HepG2 (cell line): Measurements from ENCODE around the gene GLIPR1. TPM values are rescaled to one million over a fixed set of nuclear protein-coding genes. Genes with fewer than 3 reads are reported as not detected.
A peak's percentile ranks its signal among the peaks of the same experiment; 100 is the strongest.

ENCODE experiments used
- ATAC-seq: fragments of 200-7000 bp; cut with Tn5 transposase; 3 replicates; pipeline ENCODE4 v1.9.1; 2020; ENCODE audit warnings: mild to moderate bottlenecking, moderate library complexity
- BruUV-seq: library from RNA; stranded (reverse); fragments of 400-500 nt; replicated peaks from 2 replicates; lab custom pipeline; 2021; lab: Mats Ljungman, UMichigan
- CTCF ChIA-PET: fragments of 300-600 bp; formaldehyde crosslinking; extraction: SDS; loops from one replicate; lab custom pipeline; 2021; ENCODE audit warnings: low total read pairs, inconsistent platforms, low intra/inter-chr PET ratio; lab: Yijun Ruan, JAX
- POLR2A ChIA-PET: fragments of 350-600 bp; sonication (Branson Sonifier 250); formaldehyde crosslinking; loops from one replicate; lab custom pipeline; 2020; ENCODE audit warnings: antibody characterized with exemption, inconsistent platforms; lab: Yijun Ruan, JAX
- DNase-seq: peaks from one replicate; pipeline ENCODE4 v3.0.0-alpha.2; 2015; ENCODE audit warnings: low spot score
- FAIRE-seq: peaks from 3 replicates; lab custom pipeline; 2011; peaks lifted over from hg19 to GRCh38; lab: Jason Lieb, UNC
- H2AFZ ChIP-seq: one replicate; pipeline ENCODE4 v1.6.1; 2011; ENCODE audit warnings: low read length, inconsistent platforms
- H3K27ac ChIP-seq: fragments of 300-600 bp; 3 replicates; pipeline ENCODE4 v1.8.0; 2011; ENCODE audit warnings: mixed run types, mild to moderate bottlenecking, mixed read lengths, low read length, inconsistent platforms; ENCODE audit not compliant: insufficient read depth; ENCODE audit errors: extremely low read length
- H3K27me3 ChIP-seq, 2 experiments: fragments of 200-600 bp in 1 of 2; 2 replicates in 1 of 2; 3 replicates in 1 of 2; pipeline versions ENCODE4 v1.6.0 to v1.8.0; 2011; ENCODE audit warnings: low read length in 2 of 2, mild to moderate bottlenecking in 2 of 2, moderate library complexity in 2 of 2, inconsistent platforms in 1 of 2; ENCODE audit not compliant: insufficient read depth in 2 of 2, control insufficient read depth in 1 of 2
- H3K36me3 ChIP-seq, 2 experiments: fragments of 200-600 bp in 1 of 2; replicated peaks in 1 of 2; 2 replicates in 1 of 2; 3 replicates in 1 of 2; pipeline versions ENCODE4 v1.5.1 to v1.8.0; 2011; ENCODE audit warnings: low read length in 2 of 2, inconsistent platforms in 1 of 2; ENCODE audit not compliant: insufficient read depth in 2 of 2, control insufficient read depth in 1 of 2
- H3K4me1 ChIP-seq: 2 replicates; pipeline ENCODE4 v1.5.1; 2012; ENCODE audit warnings: low read length, inconsistent platforms; ENCODE audit not compliant: insufficient read depth
- H3K4me2 ChIP-seq: 2 replicates; pipeline ENCODE4 v1.6.0; 2011; ENCODE audit warnings: low read depth, low read length, inconsistent platforms
- H3K4me3 ChIP-seq, 3 experiments: fragments of 200-600 bp in 1 of 3; sonication (generic), shearing (Covaris generic) in 1 of 3; replicated peaks in 1 of 3; 2 replicates each; pipeline ENCODE4 v1.5.1; 2011 to 2016; ENCODE audit warnings: low read length in 3 of 3, inconsistent platforms in 2 of 3, low read depth in 2 of 3, mild to moderate bottlenecking in 2 of 3, control low read depth in 1 of 3, mixed read lengths in 1 of 3; ENCODE audit not compliant: insufficient read depth in 1 of 3
- H3K79me2 ChIP-seq: one replicate; pipeline ENCODE4 v1.6.1; 2011; ENCODE audit warnings: low read length, inconsistent platforms; ENCODE audit not compliant: insufficient read depth
- H3K9ac ChIP-seq: 2 replicates; pipeline ENCODE4 v1.6.0; 2011; ENCODE audit warnings: mild to moderate bottlenecking, low read depth, low read length, inconsistent platforms; ENCODE audit not compliant: insufficient read depth
- H3K9me3 ChIP-seq: 2 replicates; pipeline ENCODE4 v1.5.1; 2012; ENCODE audit warnings: mild to moderate bottlenecking, low read length
- H4K20me1 ChIP-seq: 2 replicates; pipeline ENCODE4 v1.6.0; 2011; ENCODE audit warnings: inconsistent platforms, mild to moderate bottlenecking, low read length, moderate library complexity; ENCODE audit not compliant: insufficient read depth
- ATF7 ChIP-seq, 2 experiments: fragments of 450-650 bp in 1 of 2; sonication (generic) in 1 of 2; formaldehyde crosslinking in 1 of 2; IDR thresholded peaks; 2 replicates each; pipeline versions ENCODE4 v1.4.0 to v1.6.1; 2016 to 2020; ENCODE audit warnings: antibody characterized with exemption in 1 of 2, mild to moderate bottlenecking in 1 of 2, missing genetic modification reagents in 1 of 2
- ERF ChIP-seq: IDR thresholded peaks from 2 replicates; pipeline ENCODE4 v1.6.1; 2018; ENCODE audit warnings: missing biosample characterization, missing genetic modification reagents
- SIN3A ChIP-seq: IDR thresholded peaks from 2 replicates; pipeline ENCODE4 v1.6.1; 2011; ENCODE audit warnings: low read depth, mild to moderate bottlenecking, control low read depth, low read length, borderline replicate concordance
- ZNF615 ChIP-seq: sonication (generic); formaldehyde crosslinking; IDR thresholded peaks from 2 replicates; pipeline ENCODE4 v1.5.0; 2020; ENCODE audit warnings: mild to moderate bottlenecking, missing genetic modification reagents, borderline replicate concordance
- WGBS: methylation state at CpG from one replicate; pipeline ENCODE4 v1.1.6; 2017; ENCODE audit warnings: low lambda C conversion rate; 5-methylcytosine and 5-hydroxymethylcytosine counted together
- in situ Hi-C: cut with HindIII; loops from 2 replicates; pipeline ENCODE4 v1.10.0; 2017; ENCODE audit warnings: low pct_unique_long_range_greater_than_20kb; ENCODE audit not compliant: extremely low pct_ligation_motif_present
- intact Hi-C: fragments of 100-400 bp; cut with micrococcal nuclease; formaldehyde crosslinking; loops from one replicate; pipeline ENCODE4 v1.10.0; 2022; ENCODE audit not compliant: unreplicated experiment
- polyA plus RNA-seq, 8 experiments: library from polyadenylated mRNA; depleted of rRNA in 3 of 8; stranded (reverse) in 7 of 8; unstranded in 1 of 8; fragments of >200 nt; fragmentation: Illumina TruSeq in 4 of 8; extraction: Trizol in 4 of 8; gene quantifications; 2 replicates each; pipeline versions ENCODE4 v1.2.1 to v1.2.3, GENCODE V29; 2011 to 2016; ENCODE audit warnings: low read depth in 4 of 8, missing spikeins in 1 of 8, mixed read lengths in 1 of 8; ENCODE audit not compliant: insufficient read depth in 1 of 8
- total RNA-seq, 5 experiments: library from RNA; depleted of rRNA; stranded (reverse); fragments of >200 nt; fragmentation: Illumina TruSeq; extraction: Trizol; gene quantifications; 2 replicates each; pipeline ENCODE4 v1.2.3, GENCODE V29; 2016; ENCODE audit warnings: low read depth in 1 of 5
- TF ChIP-seq, protein P1 (sequence below): sonication (generic); formaldehyde crosslinking; IDR thresholded peaks from 2 replicates; pipeline ENCODE4 v1.4.0; 2020; ENCODE audit warnings: missing genetic modification reagents

GLIPR1 gene
- total and polyA plus RNA-seq, 2 of the 13 experiments (the other 11 are each of a cell fraction or from before 2014, with no cell fraction given) = 1.9 to 5.0 TPM

DNA sequence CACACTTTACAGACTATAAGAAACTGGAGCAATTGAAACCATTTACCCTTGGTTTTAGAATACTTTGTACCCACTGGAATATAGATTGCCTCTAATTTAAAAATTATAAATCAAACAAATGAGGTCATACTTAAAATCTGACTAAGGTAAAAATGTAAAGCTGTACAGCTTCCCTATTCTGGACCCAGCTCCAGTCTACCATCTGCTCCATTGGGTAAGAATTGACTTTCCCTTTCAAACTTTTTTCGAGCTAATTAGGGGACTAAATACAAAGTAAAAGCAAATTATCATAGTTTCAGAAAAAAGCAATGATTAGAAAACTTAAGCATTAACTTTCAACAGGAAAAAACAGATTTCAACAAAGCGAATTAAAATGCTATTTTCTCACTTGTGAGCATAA lies 26.5 kb downstream of the GLIPR1 start:
- H3K9me3 ChIP-seq = no peaks in the 10 kb centered on the region
- no peak overlapping the region for H3K27ac ChIP-seq
- H4K20me1 ChIP-seq = no peaks in the 10 kb centered on the region; the same call in 1 of the 2 replicates
- no peak overlapping the region for H3K9ac ChIP-seq
- H3K27me3 ChIP-seq = no peaks in the 10 kb centered on the region; a peak in 2 of 5 replicates
- peaks cover 36% of the 10 kb centered on the region for H3K4me1 ChIP-seq
- H3K79me2 ChIP-seq = peaks cover 48% of the 10 kb centered on the region
- no peak overlapping the region for H3K4me3 ChIP-seq
- ATAC-seq (no peak), FAIRE-seq (no peak), DNase-seq (no peak)
- H3K4me2 ChIP-seq = no peak overlapping the region
- intact Hi-C loops (no loop called here), in situ Hi-C loops (loop anchor here (10.0 kb wide), 1 partner anchor 172 kb away; the partner anchor contains the start of genes CAPS2 and GLIPR1L1)
- ChIA-PET POLR2A (no interaction called here), CTCF (no interaction called here)
- H2AFZ ChIP-seq = no peak overlapping the region
- no TSS peak for BruUV-seq
- 89% methylated on average over 2 of the region's 2 CpGs for WGBS
- peaks cover 8 to 40% of the 10 kb centered on the region in 2 experiments for H3K36me3 ChIP-seq
- TF ChIP-seq ATF7 (IDR thresholded peaks at IDR 0.05) = peak; percentile 36; the same call in 1 of the 2 replicates
- TF ChIP-seq ATF7 (CRISPR knock-in tag; IDR thresholded peaks at IDR 0.05) = no peak
- TF ChIP-seq, protein P1, sequence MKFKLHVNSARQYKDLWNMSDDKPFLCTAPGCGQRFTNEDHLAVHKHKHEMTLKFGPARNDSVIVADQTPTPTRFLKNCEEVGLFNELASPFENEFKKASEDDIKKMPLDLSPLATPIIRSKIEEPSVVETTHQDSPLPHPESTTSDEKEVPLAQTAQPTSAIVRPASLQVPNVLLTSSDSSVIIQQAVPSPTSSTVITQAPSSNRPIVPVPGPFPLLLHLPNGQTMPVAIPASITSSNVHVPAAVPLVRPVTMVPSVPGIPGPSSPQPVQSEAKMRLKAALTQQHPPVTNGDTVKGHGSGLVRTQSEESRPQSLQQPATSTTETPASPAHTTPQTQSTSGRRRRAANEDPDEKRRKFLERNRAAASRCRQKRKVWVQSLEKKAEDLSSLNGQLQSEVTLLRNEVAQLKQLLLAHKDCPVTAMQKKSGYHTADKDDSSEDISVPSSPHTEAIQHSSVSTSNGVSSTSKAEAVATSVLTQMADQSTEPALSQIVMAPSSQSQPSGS (CRISPR knock-in tag) = no peak

- CTCF ChIA-PET = no interaction called here
- no peak overlapping the region for H3K4me3 ChIP-seq
- FAIRE-seq (no peak), DNase-seq (no peak), ATAC-seq (no peak)
- H3K4me1 ChIP-seq = peaks cover 36% of the 10 kb centered on the region
- peaks cover 48% of the 10 kb centered on the region for H3K79me2 ChIP-seq
- H3K9ac ChIP-seq = no peak overlapping the region
- H3K36me3 ChIP-seq = peaks cover 5 to 31% of the 10 kb centered on the region in 2 experiments
- BruUV-seq = no TSS peak
- TF ChIP-seq ZNF615 (CRISPR knock-in tag) = no peak
- TF ChIP-seq SIN3A = no peak
- no peak for TF ChIP-seq ERF (CRISPR knock-in tag)
- no peak overlapping the region for H2AFZ ChIP-seq
- in situ Hi-C loops = loop anchor here (10.0 kb wide), 1 partner anchor 173 kb away; the partner anchor contains the start of genes CAPS2 and GLIPR1L1
- H3K27ac ChIP-seq = no peak overlapping the region
- no peaks in the 10 kb centered on the region; the same call in 1 of the 2 replicates for H4K20me1 ChIP-seq
- H3K9me3 ChIP-seq = no peaks in the 10 kb centered on the region
- H3K27me3 ChIP-seq = no peaks in the 10 kb centered on the region; a peak in 2 of 5 replicates
- intact Hi-C loops = no loop called here
- 97% methylated on average over 2 of the region's 2 CpGs for whole genome bisulfite sequencing
- POLR2A ChIA-PET = no interaction called here
- H3K4me2 ChIP-seq = peak overlapping the region; percentile 9; the same call in 1 of the 2 replicates
Measured at GRCh38 chr12:75508159-75508558, 27.6 kb downstream of the GLIPR1 start.
